GM12878 (cell line): Measurements from ENCODE around the gene NUDCD2. TPM values are rescaled to one million over a fixed set of nuclear protein-coding genes. Genes with fewer than 3 reads are reported as not detected.

Experiments
- ATAC-seq: fragments of 200-7000 bp; cut with Tn5 transposase; 3 replicates; pipeline ENCODE4 v1.9.1; 2020; ENCODE audit warnings: mild to moderate bottlenecking, moderate library complexity
- BruUV-seq: library from RNA; stranded (reverse); fragments of 400-500 nt; replicated peaks from 2 replicates; lab custom pipeline; 2021; lab: Mats Ljungman, UMichigan
- CTCF ChIA-PET: fragments of 300-600 bp; sonication (Branson Sonifier 250); formaldehyde crosslinking; extraction: SDS; loops from one replicate; lab custom pipeline; 2021; ENCODE audit warnings: inconsistent platforms; lab: Yijun Ruan, JAX
- POLR2A ChIA-PET: fragments of 350-600 bp; formaldehyde crosslinking; extraction: SDS; loops from one replicate; lab custom pipeline; 2021; ENCODE audit warnings: inconsistent platforms; lab: Charles Lee
- RAD21 ChIA-PET: fragments of 300-600 bp; sonication (Branson Sonifier 250); formaldehyde crosslinking; loops from one replicate; lab custom pipeline; 2023; ENCODE audit warnings: antibody characterized with exemption; ENCODE audit not compliant: unreplicated experiment; lab: Charles Lee
- SMC1A ChIA-PET: fragments of 300-600 bp; sonication (Branson Sonifier 250); formaldehyde crosslinking; loops from one replicate; lab custom pipeline; 2023; ENCODE audit not compliant: unreplicated experiment, uncharacterized antibody; lab: Charles Lee
- DNase-seq: peaks from one replicate; pipeline ENCODE4 v3.0.0-alpha.2; 2011; ENCODE audit warnings: low read depth, low spot score
- FAIRE-seq: peaks from 3 replicates; lab custom pipeline; 2011; peaks lifted over from hg19 to GRCh38; lab: Jason Lieb, UNC
- H2AFZ ChIP-seq: 2 replicates; pipeline ENCODE4 v1.6.0; 2011; ENCODE audit warnings: low read depth, low read length, control low read depth; ENCODE audit not compliant: control insufficient read depth
- H3K27ac ChIP-seq: 2 replicates; pipeline ENCODE4 v1.5.1; 2011; ENCODE audit warnings: control low read depth; ENCODE audit not compliant: control insufficient read depth, insufficient read depth
- H3K27me3 ChIP-seq, 2 experiments: replicated peaks in 1 of 2; 2 replicates each; pipeline versions ENCODE4 v1.6.0 to v1.6.1; 2011; ENCODE audit warnings: low read length in 1 of 2; ENCODE audit not compliant: control insufficient read depth in 2 of 2, insufficient read depth in 2 of 2
- H3K36me3 ChIP-seq, 2 experiments: 2 replicates each; pipeline ENCODE4 v1.5.1; 2011; ENCODE audit warnings: low read length in 1 of 2; ENCODE audit not compliant: control insufficient read depth in 2 of 2, insufficient read depth in 2 of 2
- H3K4me1 ChIP-seq: 2 replicates; pipeline ENCODE4 v1.6.1; 2011; ENCODE audit warnings: mild to moderate bottlenecking, low read length, moderate library complexity, mixed read lengths; ENCODE audit not compliant: control insufficient read depth, insufficient read depth
- H3K4me2 ChIP-seq: 2 replicates; pipeline ENCODE4 v1.6.0; 2011; ENCODE audit warnings: control low read depth; ENCODE audit not compliant: control insufficient read depth, insufficient read depth
- H3K4me3 ChIP-seq: fragments of 200-600 bp; sonication (generic); 2 replicates; pipeline ENCODE4 v1.5.1; 2016
- H3K79me2 ChIP-seq: 2 replicates; pipeline ENCODE4 v1.6.0; 2011; ENCODE audit warnings: low read length; ENCODE audit not compliant: control insufficient read depth, insufficient read depth
- H3K9ac ChIP-seq: 2 replicates; pipeline ENCODE4 v1.8.0; 2011; ENCODE audit warnings: low read length, control low read depth, mixed read lengths; ENCODE audit not compliant: control insufficient read depth, insufficient read depth
- H3K9me3 ChIP-seq: replicated peaks from 3 replicates; pipeline ENCODE4 v1.5.1; 2011; ENCODE audit warnings: mild to moderate bottlenecking, low read length; ENCODE audit not compliant: control insufficient read depth, insufficient read depth
- H4K20me1 ChIP-seq: 2 replicates; pipeline ENCODE4 v1.6.0; 2011; ENCODE audit not compliant: control insufficient read depth, insufficient read depth
- FOS ChIP-seq: IDR thresholded peaks from 3 replicates; pipeline ENCODE4 v1.6.1; 2011; ENCODE audit warnings: borderline replicate concordance; ENCODE audit not compliant: insufficient read length; ENCODE audit errors: extremely low read depth
- HCFC1 ChIP-seq: fragments of 150-350 bp; IDR thresholded peaks from 2 replicates; pipeline ENCODE4 v1.6.1; 2014; ENCODE audit warnings: low read length
- MYC ChIP-seq: IDR thresholded peaks from 2 replicates; pipeline ENCODE4 v1.6.1; 2011; ENCODE audit warnings: mild to moderate bottlenecking, low read length, moderate library complexity, inconsistent platforms; ENCODE audit not compliant: insufficient read depth, insufficient replicate concordance, insufficient read length, severe bottlenecking
- RBBP5 ChIP-seq: fragments of 200-600 bp; sonication (generic); conservative IDR thresholded peaks from 2 replicates; pipeline ENCODE4 v1.6.1; 2016
- SP1 ChIP-seq: IDR thresholded peaks from one replicate; pipeline ENCODE4 v1.6.1; 2011; ENCODE audit warnings: low read depth, low read length
- TBL1XR1 ChIP-seq: IDR thresholded peaks from 2 replicates; pipeline ENCODE4 v1.6.1; 2012; ENCODE audit warnings: low read depth, low read length, improper control_type of control experiment
- WRNIP1 ChIP-seq: IDR thresholded peaks from 2 replicates; pipeline ENCODE4 v1.6.1; 2011; ENCODE audit warnings: low read depth, low read length, improper control_type of control experiment, borderline replicate concordance
- ZNF24 ChIP-seq: fragments of 450-650 bp; IDR thresholded peaks from 2 replicates; pipeline ENCODE4 v1.6.1; 2017; ENCODE audit warnings: antibody characterized with exemption, mild to moderate bottlenecking
- ZNF622 ChIP-seq: fragments of 450-650 bp; IDR thresholded peaks from 2 replicates; pipeline ENCODE4 v1.6.1; 2017; ENCODE audit warnings: mild to moderate bottlenecking, inconsistent platforms
- WGBS: methylation state at CpG from one replicate; pipeline ENCODE4 v1.1.6; 2016; ENCODE audit warnings: low lambda C conversion rate; ENCODE audit not compliant: insufficient replicate concordance, insufficient coverage; ENCODE audit errors: missing lambda C conversion rate; 5-methylcytosine and 5-hydroxymethylcytosine counted together
- in situ Hi-C: fragments of 300-500 bp; cut with MboI; formaldehyde crosslinking; loops from 9 replicates; pipeline ENCODE4 v1.14.3; 2018; ENCODE audit warnings: mixed read lengths
- intact Hi-C: fragments of 100-400 bp; cut with micrococcal nuclease; formaldehyde crosslinking; loops from one replicate; pipeline ENCODE4 v1.14.2; 2022; ENCODE audit not compliant: unreplicated experiment
- polyA plus RNA-seq, 11 experiments: library from polyadenylated mRNA; depleted of rRNA in 4 of 11; unstranded in 6 of 11; stranded (reverse) in 5 of 11; fragments of >200 nt; fragmentation: Nextera tagmentation in 4 of 11; fragmentation: Illumina TruSeq in 1 of 11; extraction: Ambion mirVana in 4 of 11; extraction: Trizol in 1 of 11; gene quantifications; 1 replicate in 1 of 11; 2 replicates in 10 of 11; pipeline versions ENCODE4 v1.2.1 to v1.2.3, GENCODE V29; 2011 to 2016; ENCODE audit warnings: inconsistent platforms in 2 of 11, missing spikeins in 2 of 11, low read depth in 1 of 11
- total RNA-seq, 4 experiments: library from RNA; depleted of rRNA in 3 of 4; stranded (reverse); fragments of >200 nt in 3 of 4; fragmentation: Illumina TruSeq in 1 of 4; extraction: Trizol in 1 of 4; gene quantifications; 2 replicates each; pipeline versions ENCODE4 v1.2.1 to v1.2.3, GENCODE V29; 2013 to 2021
- TF ChIP-seq, protein P1 (sequence below): IDR thresholded peaks from 2 replicates; pipeline ENCODE4 v1.6.1; 2011; ENCODE audit warnings: low read depth, mild to moderate bottlenecking, low read length, moderate library complexity, borderline replicate concordance; ENCODE audit errors: extremely low read depth
- TF ChIP-seq, protein P2 (sequence below): fragments of 450-650 bp; IDR thresholded peaks from 2 replicates; pipeline ENCODE4 v1.6.1; 2017; ENCODE audit warnings: mild to moderate bottlenecking
- TF ChIP-seq, protein P3 (sequence below): fragments of 450-650 bp; IDR thresholded peaks from 2 replicates; pipeline ENCODE4 v1.6.1; 2017; ENCODE audit warnings: antibody characterized with exemption, mild to moderate bottlenecking, moderate library complexity

The NUDCD2 gene
- total and polyA plus RNA-seq, 10 of the 15 experiments (the other 5 are each of a cell fraction or from before 2014, with no cell fraction given) = 9.1 to 133 (median 24.6) TPM

DNA sequence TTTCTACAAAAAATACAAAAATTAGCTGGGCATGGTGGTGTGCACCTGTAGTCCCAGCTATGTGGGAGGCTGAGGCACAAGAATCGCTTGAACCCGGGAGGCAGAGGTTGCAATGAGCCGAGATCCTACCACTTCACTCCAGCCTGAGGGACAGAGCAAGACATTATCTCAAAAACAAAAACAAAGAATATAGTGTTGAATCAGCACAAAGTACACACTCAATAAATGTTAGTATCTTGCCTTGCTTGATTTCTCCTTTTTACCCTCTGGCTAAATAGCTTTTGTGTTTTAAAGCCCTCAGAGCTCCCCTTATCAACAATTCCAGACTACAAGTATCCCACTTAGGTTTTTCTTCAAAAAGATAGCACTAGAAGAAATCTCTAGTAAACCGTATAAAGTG is 60.0 kb downstream of the NUDCD2 start:
- Histone ChIP-seq H3K4me3 (no peak overlapping the region), H3K27me3 (no peaks in the 10 kb centered on the region; a peak in 1 of 4 replicates), H2AFZ (no peak overlapping the region), H3K36me3 (no peaks in the 10 kb centered on the region), H3K4me2 (no peak overlapping the region), H3K79me2 (no peaks in the 10 kb centered on the region), H4K20me1 (no peaks in the 10 kb centered on the region), H3K27ac (no peak overlapping the region), H3K9me3 (no peaks in the 10 kb centered on the region), H3K9ac (no peak overlapping the region), H3K4me1 (no peaks in the 10 kb centered on the region)
- ATAC-seq (no peak), DNase-seq (no peak), FAIRE-seq (no peak)
- ChIA-PET POLR2A (interaction anchor here (0.7 kb wide), 1 partner anchor 1934 kb away, joined by 4 read pairs; no protein-coding TSS in a partner anchor), SMC1A (interaction anchor here (0.8 to 1.3 kb wide), 2 partner anchors 12 to 1191 kb away, joined by 3 to 4 read pairs; no protein-coding TSS in a partner anchor), RAD21 (interaction anchor here (1.5 kb wide), 1 partner anchor 9 kb away, joined by 6 read pairs; no protein-coding TSS in a partner anchor), CTCF (interaction anchor here (1.4 to 3.2 kb wide), 2 partner anchors 8 to 10 kb away, joined by 3 to 19 read pairs; no protein-coding TSS in a partner anchor)
- no TSS peak for BruUV-seq
- intact Hi-C loops (no loop called here), in situ Hi-C loops (no loop called here)
- WGBS = 55% methylated on average over 4 of the region's 4 CpGs
- no peak for TF ChIP-seq ZNF24
- TF ChIP-seq, protein P1, sequence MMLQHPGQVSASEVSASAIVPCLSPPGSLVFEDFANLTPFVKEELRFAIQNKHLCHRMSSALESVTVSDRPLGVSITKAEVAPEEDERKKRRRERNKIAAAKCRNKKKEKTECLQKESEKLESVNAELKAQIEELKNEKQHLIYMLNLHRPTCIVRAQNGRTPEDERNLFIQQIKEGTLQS = no peak
- TF ChIP-seq TBL1XR1 = no peak
- no peak for TF ChIP-seq HCFC1
- no peak for TF ChIP-seq SP1
- TF ChIP-seq FOS = no peak
- TF ChIP-seq, protein P2, sequence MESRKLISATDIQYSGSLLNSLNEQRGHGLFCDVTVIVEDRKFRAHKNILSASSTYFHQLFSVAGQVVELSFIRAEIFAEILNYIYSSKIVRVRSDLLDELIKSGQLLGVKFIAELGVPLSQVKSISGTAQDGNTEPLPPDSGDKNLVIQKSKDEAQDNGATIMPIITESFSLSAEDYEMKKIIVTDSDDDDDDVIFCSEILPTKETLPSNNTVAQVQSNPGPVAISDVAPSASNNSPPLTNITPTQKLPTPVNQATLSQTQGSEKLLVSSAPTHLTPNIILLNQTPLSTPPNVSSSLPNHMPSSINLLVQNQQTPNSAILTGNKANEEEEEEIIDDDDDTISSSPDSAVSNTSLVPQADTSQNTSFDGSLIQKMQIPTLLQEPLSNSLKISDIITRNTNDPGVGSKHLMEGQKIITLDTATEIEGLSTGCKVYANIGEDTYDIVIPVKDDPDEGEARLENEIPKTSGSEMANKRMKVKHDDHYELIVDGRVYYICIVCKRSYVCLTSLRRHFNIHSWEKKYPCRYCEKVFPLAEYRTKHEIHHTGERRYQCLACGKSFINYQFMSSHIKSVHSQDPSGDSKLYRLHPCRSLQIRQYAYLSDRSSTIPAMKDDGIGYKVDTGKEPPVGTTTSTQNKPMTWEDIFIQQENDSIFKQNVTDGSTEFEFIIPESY = no peak
- no peak for TF ChIP-seq MYC
- no peak for TF ChIP-seq RBBP5
- TF ChIP-seq, protein P3, sequence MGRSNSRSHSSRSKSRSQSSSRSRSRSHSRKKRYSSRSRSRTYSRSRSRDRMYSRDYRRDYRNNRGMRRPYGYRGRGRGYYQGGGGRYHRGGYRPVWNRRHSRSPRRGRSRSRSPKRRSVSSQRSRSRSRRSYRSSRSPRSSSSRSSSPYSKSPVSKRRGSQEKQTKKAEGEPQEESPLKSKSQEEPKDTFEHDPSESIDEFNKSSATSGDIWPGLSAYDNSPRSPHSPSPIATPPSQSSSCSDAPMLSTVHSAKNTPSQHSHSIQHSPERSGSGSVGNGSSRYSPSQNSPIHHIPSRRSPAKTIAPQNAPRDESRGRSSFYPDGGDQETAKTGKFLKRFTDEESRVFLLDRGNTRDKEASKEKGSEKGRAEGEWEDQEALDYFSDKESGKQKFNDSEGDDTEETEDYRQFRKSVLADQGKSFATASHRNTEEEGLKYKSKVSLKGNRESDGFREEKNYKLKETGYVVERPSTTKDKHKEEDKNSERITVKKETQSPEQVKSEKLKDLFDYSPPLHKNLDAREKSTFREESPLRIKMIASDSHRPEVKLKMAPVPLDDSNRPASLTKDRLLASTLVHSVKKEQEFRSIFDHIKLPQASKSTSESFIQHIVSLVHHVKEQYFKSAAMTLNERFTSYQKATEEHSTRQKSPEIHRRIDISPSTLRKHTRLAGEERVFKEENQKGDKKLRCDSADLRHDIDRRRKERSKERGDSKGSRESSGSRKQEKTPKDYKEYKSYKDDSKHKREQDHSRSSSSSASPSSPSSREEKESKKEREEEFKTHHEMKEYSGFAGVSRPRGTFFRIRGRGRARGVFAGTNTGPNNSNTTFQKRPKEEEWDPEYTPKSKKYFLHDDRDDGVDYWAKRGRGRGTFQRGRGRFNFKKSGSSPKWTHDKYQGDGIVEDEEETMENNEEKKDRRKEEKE = no peak
- TF ChIP-seq ZNF622 = no peak
- TF ChIP-seq WRNIP1 = no peak
